Keratinocyte (primary cell): Measurements from ENCODE around the gene CDC14B.

Source experiments
- CTCF ChIP-seq, 3 experiments: IDR thresholded peaks in 1 of 3; conservative IDR thresholded peaks in 1 of 3; optimal IDR thresholded peaks in 1 of 3; 2 replicates in 2 of 3; 3 replicates in 1 of 3; pipeline versions ENCODE3 to v1.5.1; 2011; ENCODE audit warnings: low read length in 3 of 3, mild to moderate bottlenecking in 3 of 3, moderate library complexity in 2 of 3, control low read depth in 1 of 3, inconsistent platforms in 1 of 3; ENCODE audit not compliant: insufficient read depth in 2 of 3; ENCODE audit errors: extremely low read depth in 1 of 3
- EZH2 ChIP-seq: IDR thresholded peaks from one replicate; pipeline ENCODE4 v1.6.1; 2012; ENCODE audit warnings: inconsistent platforms, mild to moderate bottlenecking, low read length, moderate library complexity

GRCh38 chr9:96509848-96510247, 109.8 kb downstream of the CDC14B start:
- no peak for TF ChIP-seq CTCF (optimal IDR thresholded peaks at IDR 0.05 in 1 of 3, IDR thresholded peaks at IDR 0.05 in 1 of 3, conservative IDR thresholded peaks at IDR 0.05 in 1 of 3; ENCODE audit: extremely low read depth in 1 of 3, insufficient read depth in 2 of 3, low read length in 3 of 3)
- no peak for TF ChIP-seq EZH2
